NCI-H146 (cell line): ENCODE measurements around the gene ST3GAL2.
A peak's percentile ranks its signal among the peaks of the same experiment; 100 is the strongest.
"Not testable (repeated sequence)": the region's sequence is repeated elsewhere in the genome, so short reads cannot be mapped to it uniquely, and the experiment has no call there.

Experiments
- DNase-seq: peaks from one replicate; lab custom pipeline; 2025; lab: John Stamatoyannopoulos, UW

The ST3GAL2 gene

GRCh38 chr16:70467608-70468007 is 28.7 kb upstream of the ST3GAL2 start:
- no peak for DNase-seq

- no peak for DNase-seq
Measured at GRCh38 chr16:70467113-70467512, 28.2 kb upstream of the ST3GAL2 start.

GRCh38 chr16:70466805-70467076 is 27.8 kb upstream of the ST3GAL2 start:
- DNase-seq, result no peak

- DNase-seq, result no peak
Measured at GRCh38 chr16:70465999-70466804, 27.3 kb upstream of the ST3GAL2 start.

- DNase-seq, result no peak
Measured at GRCh38 chr16:70463235-70463634, 24.3 kb upstream of the ST3GAL2 start.

- no peak for DNase-seq
Measured at GRCh38 chr16:70460737-70461261, 21.9 kb upstream of the ST3GAL2 start.

- DNase-seq, result no peak
Measured at GRCh38 chr16:70457446-70458166, 18.7 kb upstream of the ST3GAL2 start.

GRCh38 chr16:70455910-70456309 is 17.0 kb upstream of the ST3GAL2 start:
- DNase-seq, result no peak

- peak; percentile 81 for DNase-seq
Measured at GRCh38 chr16:70454222-70455034, 15.5 kb upstream of the ST3GAL2 start, which contains the start of gene FCSK. TSS of gene FCSK (plus strand) at chr16:70454595. CDS start at chr16:70463191, 8,596 bp downstream.

GRCh38 chr16:70453892-70454221 is 15.0 kb upstream of the ST3GAL2 start:
- peak; percentile 54 for DNase-seq

- no peak for DNase-seq
Measured at GRCh38 chr16:70453117-70453891, 14.4 kb upstream of the ST3GAL2 start.

GRCh38 chr16:70451004-70451340 is 12.1 kb upstream of the ST3GAL2 start:
- not testable (repeated sequence) for DNase-seq

GRCh38 chr16:70450142-70451003 is 11.5 kb upstream of the ST3GAL2 start:
- not testable (repeated sequence) for DNase-seq

- no peak for DNase-seq
Measured at GRCh38 chr16:70448075-70448474, 9.2 kb upstream of the ST3GAL2 start.

GRCh38 chr16:70444249-70445063 is 5.6 kb upstream of the ST3GAL2 start:
- DNase-seq, result no peak

- no peak for DNase-seq
Measured at GRCh38 chr16:70442344-70442743, 3.4 kb upstream of the ST3GAL2 start.

- DNase-seq, result no peak
Measured at GRCh38 chr16:70441406-70441990, 2.6 kb upstream of the ST3GAL2 start.

GRCh38 chr16:70440009-70440692 is 1.3 kb upstream of the ST3GAL2 start:
- DNase-seq, result peak; percentile 43

- DNase-seq, result no peak
Measured at GRCh38 chr16:70438585-70438968, 323 bp downstream of the ST3GAL2 start.
